Right atrium auricular region (tissue), 2 donors: Measurements from ENCODE around the gene SLAMF8. TPM values are rescaled to one million over a fixed set of nuclear protein-coding genes. Genes with fewer than 3 reads are reported as not detected.

ENCODE experiments used
- DNase-seq: peaks from one replicate; pipeline ENCODE4 v3.0.0-alpha.2; 2019; ENCODE audit warnings: low spot score
- H3K27ac ChIP-seq, 2 donors: fragments of 200-600 bp; sonication (generic); 1 replicate in 1 of 2; 2 replicates in 1 of 2; pipeline ENCODE4 v1.5.1; 2016 to 2019
- H3K27me3 ChIP-seq, 2 donors: fragments of 200-600 bp; sonication (generic); one replicate each; pipeline versions ENCODE4 v1.5.1 to v1.6.0; 2017 to 2019
- H3K36me3 ChIP-seq: fragments of 200-600 bp; sonication (generic); one replicate; pipeline ENCODE4 v1.5.1; 2016
- H3K4me1 ChIP-seq, 2 donors: fragments of 200-600 bp; sonication (generic); one replicate each; pipeline versions ENCODE4 v1.5.1 to v1.6.0; 2017 to 2019
- H3K4me3 ChIP-seq, 2 donors: fragments of 200-600 bp; sonication (generic); 1 replicate in 1 of 2; 2 replicates in 1 of 2; pipeline ENCODE4 v1.5.1; 2017 to 2019; ENCODE audit warnings: mild to moderate bottlenecking in 1 of 2, moderate library complexity in 1 of 2
- H3K9me3 ChIP-seq, 2 donors: fragments of 200-600 bp; sonication (generic); one replicate each; pipeline ENCODE4 v1.5.1; 2019
- CTCF ChIP-seq, 2 donors: fragments of 200-600 bp; sonication (generic); IDR thresholded peaks; one replicate each; pipeline ENCODE4 v1.5.1; 2019; ENCODE audit warnings: antibody characterized with exemption in 2 of 2
- total RNA-seq, 2 donors: library from RNA; depleted of rRNA; stranded (reverse); fragments of >200 nt; gene quantifications; one replicate each; pipeline ENCODE4 v1.1.0, GENCODE V29; 2016

The SLAMF8 gene
- total RNA-seq, 2 donors from 2014 or later: 1.0 to 4.2 TPM

- H3K27me3 ChIP-seq: no peaks in the 10 kb centered on the region
- no peak overlapping the region for H3K27ac ChIP-seq
- no peaks in the 10 kb centered on the region for H3K36me3 ChIP-seq
- no peak for DNase-seq
- H3K4me3 ChIP-seq: no peak overlapping the region
- H3K4me1 ChIP-seq: peaks cover 0 to 7% of the 10 kb centered on the region in 2 donors
- H3K9me3 ChIP-seq: no peaks in the 10 kb centered on the region
- no peak for TF ChIP-seq CTCF (IDR thresholded peaks at IDR 0.05)
These were observed 51.2 kb downstream of the SLAMF8 start for GRCh38 chr1:159877695-159878444.

GRCh38 chr1:159879136-159879535, 52.5 kb downstream of the SLAMF8 start:
- H3K36me3 ChIP-seq: no peaks in the 10 kb centered on the region
- no peaks in the 10 kb centered on the region for H3K27me3 ChIP-seq
- no peak for TF ChIP-seq CTCF (IDR thresholded peaks at IDR 0.05)
- peaks cover 0 to 7% of the 10 kb centered on the region in 2 donors for H3K4me1 ChIP-seq
- H3K4me3 ChIP-seq: no peak overlapping the region
- DNase-seq: no peak
- H3K27ac ChIP-seq: no peak overlapping the region
- no peaks in the 10 kb centered on the region for H3K9me3 ChIP-seq

- Histone ChIP-seq H3K27ac (no peak overlapping the region), H3K9me3 (no peaks in the 10 kb centered on the region), H3K27me3 (no peaks in the 10 kb centered on the region), H3K36me3 (no peaks in the 10 kb centered on the region), H3K4me3 (no peak overlapping the region), H3K4me1 (peaks cover 0 to 7% of the 10 kb centered on the region in 2 donors)
- DNase-seq: no peak
- TF ChIP-seq CTCF (IDR thresholded peaks at IDR 0.05): no peak
These were observed 53.3 kb downstream of the SLAMF8 start for GRCh38 chr1:159879977-159880376.

- H3K27me3 ChIP-seq: no peaks in the 10 kb centered on the region
- DNase-seq: no peak
- TF ChIP-seq CTCF (IDR thresholded peaks at IDR 0.05): no peak
- H3K27ac ChIP-seq: no peak overlapping the region
- peaks cover 0 to 7% of the 10 kb centered on the region in 2 donors for H3K4me1 ChIP-seq
- H3K9me3 ChIP-seq: no peaks in the 10 kb centered on the region
- no peaks in the 10 kb centered on the region for H3K36me3 ChIP-seq
- H3K4me3 ChIP-seq: no peak overlapping the region
These were observed 53.8 kb downstream of the SLAMF8 start for GRCh38 chr1:159880430-159880829.

- no peak for TF ChIP-seq CTCF (IDR thresholded peaks at IDR 0.05)
- H3K4me3 ChIP-seq: no peak overlapping the region
- no peaks in the 10 kb centered on the region for H3K9me3 ChIP-seq
- no peaks in the 10 kb centered on the region for H3K27me3 ChIP-seq
- DNase-seq: peak; percentile 72
- no peaks in the 10 kb centered on the region for H3K36me3 ChIP-seq
- no peak overlapping the region for H3K27ac ChIP-seq
- H3K4me1 ChIP-seq: peaks cover 0 to 7% of the 10 kb centered on the region in 2 donors
These were observed 55.2 kb downstream of the SLAMF8 start for GRCh38 chr1:159881622-159882526.
